GM06990 (cell line): Measurements from ENCODE around the gene MYO5B.

ENCODE experiments used
- DNase-seq: peaks from one replicate; pipeline ENCODE4 v3.0.0-alpha.2; 2011; ENCODE audit not compliant: insufficient read length; ENCODE audit errors: extremely low read depth
- H3K27me3 ChIP-seq: replicated peaks from 2 replicates; pipeline ENCODE4 v1.6.0; 2011; ENCODE audit warnings: low read length; ENCODE audit not compliant: control insufficient read depth, insufficient read depth
- H3K36me3 ChIP-seq: 2 replicates; pipeline ENCODE4 v1.5.1; 2011; ENCODE audit warnings: low read length; ENCODE audit not compliant: control insufficient read depth, insufficient read depth
- H3K4me3 ChIP-seq: replicated peaks from 2 replicates; pipeline ENCODE4 v1.5.1; 2011; ENCODE audit warnings: low read depth, mild to moderate bottlenecking, control low read depth, low read length
- TF ChIP-seq, protein P1 (sequence below): IDR thresholded peaks from 2 replicates; pipeline ENCODE4 v1.5.1; 2011; ENCODE audit warnings: low read length, control low read depth, mild to moderate bottlenecking, inconsistent platforms; ENCODE audit not compliant: insufficient read depth, poor library complexity, severe bottlenecking

The MYO5B gene

DNA sequence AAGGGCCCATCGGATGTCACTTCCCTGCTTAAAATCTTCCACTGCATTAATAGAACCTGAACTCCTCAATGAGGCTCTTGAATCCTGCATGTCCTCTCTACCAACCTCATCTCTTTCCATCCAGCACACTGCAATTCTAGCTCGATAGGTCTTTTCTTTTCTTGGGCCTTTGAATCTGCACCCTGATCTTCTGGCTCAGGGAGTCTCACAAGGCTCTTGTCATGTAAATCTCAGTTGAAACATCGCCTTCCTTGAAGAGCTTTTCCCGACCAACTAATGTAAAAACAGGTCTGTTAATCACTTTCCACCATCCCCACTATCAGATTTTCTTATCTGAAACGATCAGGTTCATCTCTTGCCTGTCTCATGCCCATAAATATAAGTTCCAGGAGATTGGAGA is 120.5 kb downstream of the MYO5B start:
- TF ChIP-seq, protein P1, sequence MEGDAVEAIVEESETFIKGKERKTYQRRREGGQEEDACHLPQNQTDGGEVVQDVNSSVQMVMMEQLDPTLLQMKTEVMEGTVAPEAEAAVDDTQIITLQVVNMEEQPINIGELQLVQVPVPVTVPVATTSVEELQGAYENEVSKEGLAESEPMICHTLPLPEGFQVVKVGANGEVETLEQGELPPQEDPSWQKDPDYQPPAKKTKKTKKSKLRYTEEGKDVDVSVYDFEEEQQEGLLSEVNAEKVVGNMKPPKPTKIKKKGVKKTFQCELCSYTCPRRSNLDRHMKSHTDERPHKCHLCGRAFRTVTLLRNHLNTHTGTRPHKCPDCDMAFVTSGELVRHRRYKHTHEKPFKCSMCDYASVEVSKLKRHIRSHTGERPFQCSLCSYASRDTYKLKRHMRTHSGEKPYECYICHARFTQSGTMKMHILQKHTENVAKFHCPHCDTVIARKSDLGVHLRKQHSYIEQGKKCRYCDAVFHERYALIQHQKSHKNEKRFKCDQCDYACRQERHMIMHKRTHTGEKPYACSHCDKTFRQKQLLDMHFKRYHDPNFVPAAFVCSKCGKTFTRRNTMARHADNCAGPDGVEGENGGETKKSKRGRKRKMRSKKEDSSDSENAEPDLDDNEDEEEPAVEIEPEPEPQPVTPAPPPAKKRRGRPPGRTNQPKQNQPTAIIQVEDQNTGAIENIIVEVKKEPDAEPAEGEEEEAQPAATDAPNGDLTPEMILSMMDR = no peak

DNA sequence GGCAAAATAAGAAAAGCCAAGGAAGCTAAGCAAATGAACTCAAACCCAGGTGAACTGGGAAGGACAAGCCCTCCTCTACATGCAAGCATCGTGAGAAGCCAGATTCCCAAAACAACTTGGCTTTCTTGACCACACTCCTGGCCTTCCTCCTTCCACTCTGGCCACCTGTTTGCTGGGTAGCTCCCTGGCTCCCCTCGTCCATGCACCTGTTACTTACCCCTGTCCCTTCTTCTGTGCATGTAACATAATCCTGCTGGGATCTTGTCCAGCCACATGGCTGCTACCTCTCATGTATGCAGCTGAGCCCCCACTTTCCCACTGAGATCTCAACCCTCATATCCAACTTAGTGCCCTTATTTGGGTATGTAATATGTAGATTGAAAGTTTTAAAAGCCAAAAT is 121.6 kb downstream of the MYO5B start:
- TF ChIP-seq, protein P1 = no peak
- Histone ChIP-seq H3K27me3 (no peaks in the 10 kb centered on the region), H3K36me3 (no peaks in the 10 kb centered on the region), H3K4me3 (no peak overlapping the region)
- DNase-seq = no peak

More for the DNA sequence above, 120.5 kb downstream of the MYO5B start:
- DNase-seq = no peak
- no peaks in the 10 kb centered on the region for H3K27me3 ChIP-seq
- no peaks in the 10 kb centered on the region for H3K36me3 ChIP-seq
- no peak overlapping the region for H3K4me3 ChIP-seq

DNA sequence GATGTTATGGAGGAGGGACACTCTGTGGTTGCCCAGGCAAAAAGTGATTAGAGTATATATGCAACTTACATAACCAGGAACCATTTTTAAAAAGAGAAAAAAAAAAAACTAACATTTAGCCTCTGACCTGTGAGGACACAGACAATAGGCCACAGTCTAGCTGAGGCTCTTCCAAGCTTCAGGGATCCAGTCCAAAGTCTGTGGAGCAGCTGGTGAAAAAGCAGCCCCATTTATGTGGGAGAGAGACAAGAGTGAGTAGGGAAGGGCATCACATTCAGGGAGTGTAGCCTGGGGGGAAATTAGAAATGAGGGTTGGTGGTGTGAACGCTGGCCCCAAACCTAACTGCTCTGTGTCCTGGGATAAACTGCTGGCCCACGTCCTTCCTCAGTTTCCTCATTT is 122.8 kb downstream of the MYO5B start:
- DNase-seq = no peak
- Histone ChIP-seq H3K27me3 (no peaks in the 10 kb centered on the region), H3K4me3 (no peak overlapping the region), H3K36me3 (no peaks in the 10 kb centered on the region)
- TF ChIP-seq, protein P1 = no peak

DNA sequence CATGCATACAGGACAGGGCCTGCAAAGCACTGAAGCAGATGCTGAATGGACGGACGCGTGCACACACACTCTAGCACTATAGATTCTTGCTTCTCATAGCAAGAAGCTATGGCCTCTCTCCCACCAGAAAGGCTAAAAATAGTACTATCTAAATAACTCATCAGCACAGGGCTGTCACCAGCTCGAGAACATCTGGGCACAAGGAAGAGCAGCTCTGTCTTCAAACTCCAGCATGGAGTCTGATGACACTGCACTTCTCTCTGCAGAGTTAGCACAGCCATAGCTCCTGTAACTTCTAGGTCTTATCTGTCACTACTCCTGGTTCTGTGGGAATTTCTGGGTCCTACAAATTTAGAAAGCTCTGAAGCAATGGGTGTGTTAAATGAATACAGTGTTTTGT is 123.5 kb downstream of the MYO5B start:
- H3K27me3 ChIP-seq = no peaks in the 10 kb centered on the region
- H3K4me3 ChIP-seq = no peak overlapping the region
- TF ChIP-seq, protein P1 = no peak
- no peaks in the 10 kb centered on the region for H3K36me3 ChIP-seq
- no peak for DNase-seq

DNA sequence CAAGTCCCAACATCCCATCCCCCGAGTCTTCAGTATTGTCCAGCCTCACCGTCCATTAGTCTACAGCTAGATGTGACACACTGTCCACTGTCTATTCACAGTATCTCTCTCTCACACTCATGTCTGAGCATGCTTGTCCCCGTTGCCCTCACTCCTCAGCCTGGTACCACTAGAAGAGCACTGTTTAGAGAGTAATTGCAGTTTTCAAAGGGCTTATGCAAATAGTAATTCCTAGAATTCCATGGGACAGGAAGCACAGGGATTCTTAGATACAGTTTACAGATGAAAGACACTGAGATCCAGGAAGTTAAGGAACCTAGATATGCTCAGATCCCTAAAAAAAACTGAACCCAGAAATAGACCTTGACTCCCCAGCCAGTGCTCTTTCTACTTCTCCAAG is 125.5 kb downstream of the MYO5B start:
- Histone ChIP-seq H3K27me3 (no peaks in the 10 kb centered on the region; the same call in 1 of the 2 replicates), H3K4me3 (no peak overlapping the region), H3K36me3 (no peaks in the 10 kb centered on the region)
- DNase-seq = no peak
- TF ChIP-seq, protein P1 = no peak

DNA sequence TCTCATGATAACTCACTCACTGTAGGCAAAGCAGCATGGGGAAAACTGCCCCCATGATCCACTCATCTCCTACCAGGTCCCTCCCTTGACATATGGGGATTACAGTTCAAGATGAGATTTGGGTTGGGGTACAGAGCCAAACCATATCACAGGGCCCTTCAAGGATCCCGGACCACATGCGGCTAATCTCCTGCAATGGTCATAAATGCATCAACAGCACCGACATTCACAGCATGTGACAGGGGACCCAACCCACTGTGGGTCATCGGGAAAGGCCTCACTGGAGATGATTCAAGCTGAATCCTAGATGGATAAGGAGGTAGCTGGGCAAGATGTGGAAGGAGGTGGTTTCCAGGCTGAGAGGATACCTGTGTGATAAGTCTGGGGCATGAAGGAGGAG is 129.4 kb downstream of the MYO5B start:
- no peak for DNase-seq
- TF ChIP-seq, protein P1 = no peak
- H3K27me3 ChIP-seq = no peaks in the 10 kb centered on the region; the same call in 1 of the 2 replicates

More for the DNA sequence above, 129.4 kb downstream of the MYO5B start:
- Histone ChIP-seq H3K4me3 (no peak overlapping the region), H3K36me3 (no peaks in the 10 kb centered on the region)
